HepG2 (cell line): ENCODE data around the gene PPP1R1B. TPM values are rescaled to one million over a fixed set of nuclear protein-coding genes. Genes with fewer than 3 reads are reported as not detected.

Experiments used
- ELF3 ChIP-seq: IDR thresholded peaks from 2 replicates; pipeline ENCODE4 v1.6.1; 2016; ENCODE audit warnings: missing genetic modification reagents, missing compliant biosample characterization
- FOSL2 ChIP-seq: sonication (generic); formaldehyde crosslinking; IDR thresholded peaks from 2 replicates; pipeline ENCODE4 v1.4.0; 2020; ENCODE audit warnings: missing genetic modification reagents
- GTF2F1 ChIP-seq: fragments of 150-350 bp; IDR thresholded peaks from 2 replicates; pipeline ENCODE4 v1.6.1; 2014; ENCODE audit warnings: low read length
- HES4 ChIP-seq: sonication (generic); formaldehyde crosslinking; IDR thresholded peaks from 2 replicates; pipeline ENCODE4 v1.9.0; 2021; ENCODE audit warnings: mild to moderate bottlenecking, missing genetic modification reagents, borderline replicate concordance
- KDM5A ChIP-seq: fragments of 200-600 bp; sonication (generic); IDR thresholded peaks from 2 replicates; pipeline ENCODE4 v1.7.0; 2018; ENCODE audit warnings: antibody characterized with exemption, mild to moderate bottlenecking, low read length, borderline replicate concordance
- MAZ ChIP-seq, 2 experiments: sonication (generic) in 1 of 2; formaldehyde crosslinking in 1 of 2; IDR thresholded peaks; 2 replicates each; pipeline versions ENCODE4 v1.5.0 to v1.6.1; 2012 to 2020; ENCODE audit warnings: low read depth in 2 of 2, mild to moderate bottlenecking in 2 of 2, borderline replicate concordance in 1 of 2, improper control_type of control experiment in 1 of 2, low read length in 1 of 2, missing genetic modification reagents in 1 of 2, moderate library complexity in 1 of 2
- MEIS2 ChIP-seq: sonication (generic); formaldehyde crosslinking; IDR thresholded peaks from 2 replicates; pipeline ENCODE4 v1.9.0; 2021; ENCODE audit warnings: mild to moderate bottlenecking, missing genetic modification reagents
- MTA3 ChIP-seq: sonication (generic); formaldehyde crosslinking; IDR thresholded peaks from 2 replicates; pipeline ENCODE4 v1.4.0; 2020; ENCODE audit warnings: missing genetic modification reagents
- NRL ChIP-seq: sonication (generic); formaldehyde crosslinking; IDR thresholded peaks from 2 replicates; pipeline ENCODE4 v1.5.0; 2020; ENCODE audit warnings: missing genetic modification reagents, mild to moderate bottlenecking, moderate library complexity, borderline replicate concordance
- REPIN1 ChIP-seq: sonication (generic); formaldehyde crosslinking; IDR thresholded peaks from 2 replicates; pipeline ENCODE4 v1.8.0; 2022; ENCODE audit warnings: missing genetic modification reagents, low read depth, mild to moderate bottlenecking, borderline replicate concordance
- RFX3 ChIP-seq: IDR thresholded peaks from 2 replicates; pipeline ENCODE4 v1.6.1; 2016; ENCODE audit warnings: missing biosample characterization, missing genetic modification reagents
- RFXANK ChIP-seq: IDR thresholded peaks from 2 replicates; pipeline ENCODE4 v1.6.1; 2016
- SMAD9 ChIP-seq: sonication (generic); formaldehyde crosslinking; IDR thresholded peaks from 2 replicates; pipeline ENCODE4 v1.5.1; 2020; ENCODE audit warnings: mild to moderate bottlenecking, missing genetic modification reagents
- THAP11 ChIP-seq: IDR thresholded peaks from 2 replicates; pipeline ENCODE4 v1.6.1; 2016; ENCODE audit warnings: missing biosample characterization, missing genetic modification reagents
- U2AF1 ChIP-seq: fragments of 200-400 bp; formaldehyde crosslinking; optimal IDR thresholded peaks from 2 replicates; pipeline ENCODE3; 2017; ENCODE audit warnings: mild to moderate bottlenecking, low read depth, low read length
- ZNF101 ChIP-seq: sonication (generic); formaldehyde crosslinking; IDR thresholded peaks from 2 replicates; pipeline ENCODE4 v1.4.0; 2020; ENCODE audit warnings: mild to moderate bottlenecking, low read depth, missing genetic modification reagents, borderline replicate concordance
- ZNF572 ChIP-seq: sonication (generic); formaldehyde crosslinking; IDR thresholded peaks from 2 replicates; pipeline ENCODE4 v1.5.1; 2020; ENCODE audit warnings: mild to moderate bottlenecking, missing genetic modification reagents
- polyA plus RNA-seq, 8 experiments: library from polyadenylated mRNA; depleted of rRNA in 3 of 8; stranded (reverse) in 7 of 8; unstranded in 1 of 8; fragments of >200 nt; fragmentation: Illumina TruSeq in 4 of 8; extraction: Trizol in 4 of 8; gene quantifications; 2 replicates each; pipeline versions ENCODE4 v1.2.1 to v1.2.3, GENCODE V29; 2011 to 2016; ENCODE audit warnings: low read depth in 4 of 8, missing spikeins in 1 of 8, mixed read lengths in 1 of 8; ENCODE audit not compliant: insufficient read depth in 1 of 8
- total RNA-seq, 5 experiments: library from RNA; depleted of rRNA; stranded (reverse); fragments of >200 nt; fragmentation: Illumina TruSeq; extraction: Trizol; gene quantifications; 2 replicates each; pipeline ENCODE4 v1.2.3, GENCODE V29; 2016; ENCODE audit warnings: low read depth in 1 of 5
- TF ChIP-seq, protein P1 (sequence below): sonication (generic); formaldehyde crosslinking; IDR thresholded peaks from 2 replicates; pipeline ENCODE4 v1.8.0; 2022; ENCODE audit warnings: missing genetic modification reagents, low read depth, mild to moderate bottlenecking, borderline replicate concordance
- TF ChIP-seq, protein P2 (sequence below): sonication (generic); formaldehyde crosslinking; IDR thresholded peaks from 2 replicates; pipeline ENCODE4 v1.8.0; 2023; ENCODE audit warnings: mild to moderate bottlenecking, missing genetic modification reagents
- TF ChIP-seq, protein P3 (sequence below): sonication (generic); formaldehyde crosslinking; IDR thresholded peaks from 2 replicates; pipeline ENCODE4 v1.4.0; 2020; ENCODE audit warnings: missing genetic modification reagents
- TF ChIP-seq, protein P4 (sequence below): sonication (generic); formaldehyde crosslinking; IDR thresholded peaks from 2 replicates; pipeline ENCODE4 v1.4.0; 2020; ENCODE audit warnings: missing genetic modification reagents
- TF ChIP-seq, protein P5 (sequence below): sonication (generic); formaldehyde crosslinking; IDR thresholded peaks from 2 replicates; pipeline ENCODE4 v1.5.1; 2020; ENCODE audit warnings: missing genetic modification reagents, mild to moderate bottlenecking, borderline replicate concordance
- TF ChIP-seq, protein P6 (sequence below): sonication (generic); formaldehyde crosslinking; IDR thresholded peaks from 2 replicates; pipeline ENCODE4 v1.8.1; 2023; ENCODE audit warnings: missing genetic modification reagents, mild to moderate bottlenecking, borderline replicate concordance

Gene PPP1R1B
- total and polyA plus RNA-seq, 2 of the 13 experiments (the other 11 are each of a cell fraction or from before 2014, with no cell fraction given), result 0.08 TPM; not detected in 1

DNA sequence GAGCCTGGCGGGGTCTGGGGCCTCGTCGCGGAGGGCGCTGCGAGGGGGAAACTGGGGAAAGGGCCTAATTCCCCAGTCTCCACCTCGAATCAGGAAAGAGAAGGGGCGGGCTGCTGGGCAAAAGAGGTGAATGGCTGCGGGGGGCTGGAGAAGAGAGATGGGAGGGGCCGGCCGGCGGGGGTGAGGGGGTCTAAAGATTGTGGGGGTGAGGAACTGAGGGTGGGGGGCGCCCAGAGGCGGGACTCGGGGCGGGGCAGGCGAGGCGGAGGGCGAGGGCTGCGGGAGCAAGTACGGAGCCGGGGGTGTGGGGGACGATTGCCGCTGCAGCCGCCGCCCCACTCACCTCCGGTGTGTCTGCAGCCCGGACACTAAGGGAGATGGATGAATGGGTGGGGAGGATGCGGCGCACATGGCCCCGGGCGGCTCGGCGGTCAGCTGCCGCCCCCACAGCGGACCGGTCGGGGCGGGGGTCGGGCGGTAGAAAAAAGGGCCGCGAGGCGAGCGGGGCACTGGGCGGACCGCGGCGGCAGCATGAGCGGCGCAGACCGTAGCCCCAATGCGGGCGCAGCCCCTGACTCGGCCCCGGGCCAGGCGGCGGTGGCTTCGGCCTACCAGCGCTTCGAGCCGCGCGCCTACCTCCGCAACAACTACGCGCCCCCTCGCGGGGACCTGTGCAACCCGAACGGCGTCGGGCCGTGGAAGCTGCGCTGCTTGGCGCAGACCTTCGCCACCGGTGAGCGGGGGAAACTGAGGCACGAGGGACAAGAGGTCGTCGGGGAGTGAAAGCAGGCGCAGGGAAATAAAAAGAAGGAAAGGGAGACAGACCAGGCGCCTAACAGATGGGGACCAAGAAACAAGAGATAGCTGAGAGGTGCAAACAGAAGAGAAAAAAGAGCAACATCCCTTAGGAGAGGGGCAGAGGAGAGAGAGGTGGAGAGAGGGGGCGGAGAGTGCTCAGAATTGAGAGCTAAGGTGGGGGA lies 41.5 kb downstream of the PPP1R1B start, which contains the start of gene PNMT (continued):
- TF ChIP-seq HES4 (CRISPR knock-in tag) (no peak), KDM5A (no peak), RFXANK (CRISPR knock-in tag) (no peak), ELF3 (peak; percentile 60; the same call in 1 of the 2 replicates), REPIN1 (CRISPR knock-in tag) (peak; percentile 43; the same call in 1 of the 2 replicates), NRL (CRISPR knock-in tag) (peak; percentile 83; the same call in 1 of the 2 replicates), U2AF1 (no peak), RFX3 (CRISPR knock-in tag) (no peak), MAZ (IDR thresholded peaks at IDR 0.05; ENCODE audit: borderline replicate concordance, low read depth, low read length) (0 out of 2 replicates have a peak, but pooled peaks have one; percentile 40), MAZ (CRISPR knock-in tag; IDR thresholded peaks at IDR 0.05; ENCODE audit: low read depth) (peak; percentile 74; the same call in 1 of the 2 replicates), SMAD9 (no peak), FOSL2 (CRISPR knock-in tag) (peak; percentile 39), GTF2F1 (no peak), MEIS2 (peak; percentile 79; the same call in 1 of the 2 replicates), MTA3 (CRISPR knock-in tag) (no peak), THAP11 (CRISPR knock-in tag) (peak; percentile 64), ZNF101 (CRISPR knock-in tag) (no peak), ZNF572 (CRISPR knock-in tag) (no peak)
- TF ChIP-seq, protein P1, sequence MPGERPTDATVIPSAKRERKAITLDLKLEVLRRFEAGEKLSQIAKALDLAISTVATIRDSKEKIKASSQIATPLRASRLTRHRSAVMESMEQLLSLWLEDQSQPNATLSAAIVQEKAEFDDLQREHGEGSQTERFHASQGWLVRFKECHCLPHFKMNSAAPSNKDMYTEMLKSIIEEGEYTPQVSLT (CRISPR knock-in tag), result no peak
- TF ChIP-seq, protein P2, sequence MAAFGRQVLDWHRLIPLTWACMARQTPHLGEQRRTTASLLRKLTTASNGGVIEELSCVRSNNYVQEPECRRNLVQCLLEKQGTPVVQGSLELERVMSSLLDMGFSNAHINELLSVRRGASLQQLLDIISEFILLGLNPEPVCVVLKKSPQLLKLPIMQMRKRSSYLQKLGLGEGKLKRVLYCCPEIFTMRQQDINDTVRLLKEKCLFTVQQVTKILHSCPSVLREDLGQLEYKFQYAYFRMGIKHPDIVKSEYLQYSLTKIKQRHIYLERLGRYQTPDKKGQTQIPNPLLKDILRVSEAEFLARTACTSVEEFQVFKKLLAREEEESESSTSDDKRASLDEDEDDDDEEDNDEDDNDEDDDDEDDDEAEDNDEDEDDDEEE (CRISPR knock-in tag), result no peak
- TF ChIP-seq, protein P3, sequence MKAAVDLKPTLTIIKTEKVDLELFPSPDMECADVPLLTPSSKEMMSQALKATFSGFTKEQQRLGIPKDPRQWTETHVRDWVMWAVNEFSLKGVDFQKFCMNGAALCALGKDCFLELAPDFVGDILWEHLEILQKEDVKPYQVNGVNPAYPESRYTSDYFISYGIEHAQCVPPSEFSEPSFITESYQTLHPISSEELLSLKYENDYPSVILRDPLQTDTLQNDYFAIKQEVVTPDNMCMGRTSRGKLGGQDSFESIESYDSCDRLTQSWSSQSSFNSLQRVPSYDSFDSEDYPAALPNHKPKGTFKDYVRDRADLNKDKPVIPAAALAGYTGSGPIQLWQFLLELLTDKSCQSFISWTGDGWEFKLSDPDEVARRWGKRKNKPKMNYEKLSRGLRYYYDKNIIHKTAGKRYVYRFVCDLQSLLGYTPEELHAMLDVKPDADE (CRISPR knock-in tag), result peak; percentile 50; the same call in 1 of the 2 replicates
- TF ChIP-seq, protein P4, sequence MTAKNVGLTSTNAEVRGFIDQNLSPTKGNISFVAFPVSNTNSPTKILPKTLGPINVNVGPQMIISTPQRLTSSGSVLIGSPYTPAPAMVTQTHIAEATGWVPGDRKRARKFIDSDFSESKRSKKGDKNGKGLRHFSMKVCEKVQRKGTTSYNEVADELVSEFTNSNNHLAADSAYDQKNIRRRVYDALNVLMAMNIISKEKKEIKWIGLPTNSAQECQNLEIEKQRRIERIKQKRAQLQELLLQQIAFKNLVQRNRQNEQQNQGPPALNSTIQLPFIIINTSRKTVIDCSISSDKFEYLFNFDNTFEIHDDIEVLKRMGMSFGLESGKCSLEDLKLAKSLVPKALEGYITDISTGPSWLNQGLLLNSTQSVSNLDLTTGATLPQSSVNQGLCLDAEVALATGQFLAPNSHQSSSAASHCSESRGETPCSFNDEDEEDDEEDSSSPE (CRISPR knock-in tag), result peak; percentile 90
- TF ChIP-seq, protein P5, sequence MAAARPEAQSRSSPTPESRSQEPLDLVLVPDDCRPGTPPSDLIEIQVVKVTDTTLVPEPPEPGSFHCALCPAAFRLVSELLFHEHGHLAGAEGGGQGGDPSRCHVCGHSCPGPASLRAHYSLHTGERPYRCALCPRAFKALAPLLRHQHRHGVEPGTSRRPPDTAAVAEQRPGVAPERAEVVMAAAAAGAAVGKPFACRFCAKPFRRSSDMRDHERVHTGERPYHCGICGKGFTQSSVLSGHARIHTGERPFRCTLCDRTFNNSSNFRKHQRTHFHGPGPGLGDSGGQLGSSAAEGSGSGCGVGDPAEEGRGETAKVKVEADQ, result peak; percentile 77; the same call in 1 of the 2 replicates
- TF ChIP-seq, protein P6, sequence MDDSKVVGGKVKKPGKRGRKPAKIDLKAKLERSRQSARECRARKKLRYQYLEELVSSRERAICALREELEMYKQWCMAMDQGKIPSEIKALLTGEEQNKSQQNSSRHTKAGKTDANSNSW (CRISPR knock-in tag), result peak; percentile 85; the same call in 1 of the 2 replicates
